CD4-positive, CD25-positive, alpha-beta regulatory T cell (primary cell): ENCODE data around the gene CCDC192. TPM values are rescaled to one million over a fixed set of nuclear protein-coding genes. Genes with fewer than 3 reads are reported as not detected.

Experiments used
- ATAC-seq, 2 donors: fragments of 150-1000 bp; cut with Tn5 transposase; one replicate each; pipeline ENCODE4 v1.10.0; 2021; ENCODE audit warnings: low read depth in 2 of 2, moderate number of reproducible peaks in 2 of 2, moderate library complexity in 1 of 2
- DNase-seq, 3 donors: peaks; one replicate each; pipeline versions ENCODE4 v3.0.0 to v3.0.0-alpha.2; 2012 to 2022; ENCODE audit warnings: mixed read lengths in 1 of 3
- H3K27ac ChIP-seq: one replicate; pipeline ENCODE4 v1.7.0; 2013; ENCODE audit warnings: mild to moderate bottlenecking, low read length; ENCODE audit not compliant: insufficient read depth, poor library complexity, severe bottlenecking
- H3K27me3 ChIP-seq: one replicate; pipeline ENCODE4 v1.7.0; 2013; ENCODE audit warnings: low read length; ENCODE audit not compliant: control insufficient read depth, insufficient read depth
- H3K36me3 ChIP-seq: one replicate; pipeline ENCODE4 v1.7.0; 2013; ENCODE audit warnings: mild to moderate bottlenecking, low read length, moderate library complexity; ENCODE audit not compliant: control insufficient read depth, insufficient read depth
- H3K4me1 ChIP-seq: 2 replicates; pipeline ENCODE4 v1.7.0; 2013; ENCODE audit warnings: mild to moderate bottlenecking, low read length; ENCODE audit not compliant: insufficient read depth, control insufficient read depth, poor library complexity, severe bottlenecking
- H3K4me3 ChIP-seq: one replicate; pipeline ENCODE4 v1.7.0; 2013; ENCODE audit warnings: low read depth, mild to moderate bottlenecking, low read length, moderate library complexity
- H3K9me3 ChIP-seq, 2 experiments: 1 replicate in 1 of 2; 2 replicates in 1 of 2; pipeline ENCODE4 v1.7.0; 2013; ENCODE audit warnings: low read length in 2 of 2, mild to moderate bottlenecking in 1 of 2, moderate library complexity in 1 of 2; ENCODE audit not compliant: control insufficient read depth in 2 of 2
- H3K27ac Mint-ChIP-seq, 3 donors: one replicate each; pipeline ENCODE4 v1.8.0; 2020 to 2022; ENCODE audit warnings: mild to moderate bottlenecking in 3 of 3, mixed read lengths in 3 of 3, moderate library complexity in 2 of 3
- H3K27me3 Mint-ChIP-seq: one replicate; pipeline ENCODE4 v1.8.0; 2022; ENCODE audit warnings: mild to moderate bottlenecking, mixed read lengths
- H3K36me3 Mint-ChIP-seq: one replicate; pipeline ENCODE4 v1.8.0; 2020; ENCODE audit warnings: mixed read lengths
- H3K4me1 Mint-ChIP-seq, 4 donors: one replicate each; pipeline ENCODE4 v1.8.0; 2020 to 2022; ENCODE audit warnings: mixed read lengths in 4 of 4, mild to moderate bottlenecking in 1 of 4
- H3K4me3 Mint-ChIP-seq, 4 donors: one replicate each; pipeline ENCODE4 v1.8.0; 2020 to 2022; ENCODE audit warnings: mild to moderate bottlenecking in 4 of 4, mixed read lengths in 4 of 4, moderate library complexity in 3 of 4
- H3K9me3 Mint-ChIP-seq, 7 donors: one replicate each; pipeline ENCODE4 v1.8.0; 2020 to 2022; ENCODE audit warnings: mixed read lengths in 7 of 7, mild to moderate bottlenecking in 3 of 7, moderate library complexity in 2 of 7
- polyA plus RNA-seq, 4 donors: library from polyadenylated mRNA; unstranded; fragments of 300-500 nt; fragmentation: Illumina TruSeq; gene quantifications; one replicate each; pipeline ENCODE4 v1.2.3, GENCODE V29; 2021
- total RNA-seq: library from RNA; stranded (reverse); gene quantifications from one replicate; pipeline ENCODE4 v1.2.3, GENCODE V29; 2022

Gene CCDC192
- total and polyA plus RNA-seq, 5 donors from 2014 or later: 0.37 TPM; not detected in 4

- Histone ChIP-seq H3K4me1 (no peaks in the 10 kb centered on the region), H3K9me3 (no peaks in the 10 kb centered on the region), H3K36me3 (peaks cover 5% of the 10 kb centered on the region), H3K27ac (no peak overlapping the region), H3K4me3 (no peak overlapping the region), H3K27me3 (no peaks in the 10 kb centered on the region)
- Mint-ChIP-seq H3K27me3 (no peaks in the 10 kb centered on the region), H3K27ac (no peak overlapping the region), H3K4me3 (no peak overlapping the region), H3K4me1 (peaks cover 0 to 3% (median 0%) of the 10 kb centered on the region in 4 donors), H3K9me3 (peaks cover 0 to 9% (median 0%) of the 10 kb centered on the region in 7 donors), H3K36me3 (peaks cover 33% of the 10 kb centered on the region)
- ATAC-seq (no peak), DNase-seq (no peak)
Measured at GRCh38 chr5:127967323-127967982, 264.3 kb downstream of the CCDC192 start.

- no peaks in the 10 kb centered on the region for H3K27me3 Mint-ChIP-seq
- peaks cover 33% of the 10 kb centered on the region for H3K36me3 Mint-ChIP-seq
- no peak overlapping the region for H3K27ac Mint-ChIP-seq
- H3K4me1 Mint-ChIP-seq: peaks cover 0 to 3% (median 0%) of the 10 kb centered on the region in 4 donors
- ATAC-seq (no peak), DNase-seq (no peak)
- H3K36me3 ChIP-seq: peaks cover 5% of the 10 kb centered on the region
- no peak overlapping the region for H3K4me3 ChIP-seq
- no peaks in the 10 kb centered on the region for H3K4me1 ChIP-seq
- H3K9me3 ChIP-seq: no peaks in the 10 kb centered on the region
- no peak overlapping the region for H3K4me3 Mint-ChIP-seq
- H3K27me3 ChIP-seq: no peaks in the 10 kb centered on the region
- H3K27ac ChIP-seq: no peak overlapping the region
- H3K9me3 Mint-ChIP-seq: peaks cover 0 to 9% (median 0%) of the 10 kb centered on the region in 7 donors
Measured at GRCh38 chr5:127967983-127968592, 264.9 kb downstream of the CCDC192 start.

GRCh38 chr5:127969002-127969401, 265.8 kb downstream of the CCDC192 start:
- peaks cover 33% of the 10 kb centered on the region for H3K36me3 Mint-ChIP-seq
- Histone ChIP-seq H3K4me3 (no peak overlapping the region), H3K9me3 (no peaks in the 10 kb centered on the region), H3K27ac (no peak overlapping the region), H3K36me3 (peaks cover 5% of the 10 kb centered on the region), H3K4me1 (no peaks in the 10 kb centered on the region), H3K27me3 (no peaks in the 10 kb centered on the region)
- ATAC-seq (no peak), DNase-seq (no peak)
- no peak overlapping the region for H3K4me3 Mint-ChIP-seq
- no peaks in the 10 kb centered on the region for H3K27me3 Mint-ChIP-seq
- no peak overlapping the region for H3K27ac Mint-ChIP-seq
- H3K4me1 Mint-ChIP-seq: peaks cover 0 to 3% (median 0%) of the 10 kb centered on the region in 4 donors
- peaks cover 0 to 9% (median 0%) of the 10 kb centered on the region in 7 donors for H3K9me3 Mint-ChIP-seq

GRCh38 chr5:127969651-127970050, 266.5 kb downstream of the CCDC192 start:
- Mint-ChIP-seq H3K27ac (no peak overlapping the region), H3K9me3 (peaks cover 0 to 8% (median 0%) of the 10 kb centered on the region in 7 donors), H3K4me1 (peaks cover 0 to 3% (median 0%) of the 10 kb centered on the region in 4 donors), H3K27me3 (no peaks in the 10 kb centered on the region), H3K4me3 (no peak overlapping the region), H3K36me3 (peaks cover 33% of the 10 kb centered on the region)
- Histone ChIP-seq H3K9me3 (no peaks in the 10 kb centered on the region), H3K36me3 (peaks cover 5% of the 10 kb centered on the region), H3K4me1 (no peaks in the 10 kb centered on the region), H3K27me3 (no peaks in the 10 kb centered on the region), H3K4me3 (no peak overlapping the region), H3K27ac (no peak overlapping the region)
- DNase-seq: no peak
- no peak for ATAC-seq

- H3K4me3 ChIP-seq: no peak overlapping the region
- no peak for DNase-seq
- H3K4me1 Mint-ChIP-seq: peaks cover 0 to 3% (median 0%) of the 10 kb centered on the region in 4 donors
- H3K36me3 Mint-ChIP-seq: peaks cover 29% of the 10 kb centered on the region
- no peak overlapping the region for H3K4me3 Mint-ChIP-seq
- H3K27me3 ChIP-seq: no peaks in the 10 kb centered on the region
- no peak overlapping the region for H3K27ac ChIP-seq
- no peaks in the 10 kb centered on the region for H3K27me3 Mint-ChIP-seq
- H3K9me3 Mint-ChIP-seq: peaks cover 0 to 5% (median 0%) of the 10 kb centered on the region in 7 donors
- H3K4me1 ChIP-seq: no peaks in the 10 kb centered on the region
- no peak for ATAC-seq
- H3K27ac Mint-ChIP-seq: no peak overlapping the region
- peaks cover 5% of the 10 kb centered on the region for H3K36me3 ChIP-seq
- H3K9me3 ChIP-seq: no peaks in the 10 kb centered on the region
Measured at GRCh38 chr5:127970081-127970480, 266.9 kb downstream of the CCDC192 start.

- Mint-ChIP-seq H3K9me3 (peaks cover 0 to 4% (median 0%) of the 10 kb centered on the region in 7 donors), H3K27me3 (no peaks in the 10 kb centered on the region), H3K4me1 (peaks cover 0 to 3% (median 0%) of the 10 kb centered on the region in 4 donors), H3K4me3 (no peak overlapping the region), H3K36me3 (peaks cover 22% of the 10 kb centered on the region), H3K27ac (no peak overlapping the region)
- Histone ChIP-seq H3K4me1 (no peaks in the 10 kb centered on the region), H3K27ac (no peak overlapping the region), H3K4me3 (no peak overlapping the region), H3K27me3 (no peaks in the 10 kb centered on the region), H3K36me3 (peaks cover 5% of the 10 kb centered on the region), H3K9me3 (no peaks in the 10 kb centered on the region)
- ATAC-seq: no peak
- DNase-seq: no peak
Measured at GRCh38 chr5:127970854-127971425, 267.7 kb downstream of the CCDC192 start.

GRCh38 chr5:127975961-127976360, 272.8 kb downstream of the CCDC192 start:
- H3K4me3 ChIP-seq: no peak overlapping the region

More at GRCh38 chr5:127975961-127976360, 272.8 kb downstream of the CCDC192 start:
- no peak overlapping the region for H3K27ac ChIP-seq
- no peaks in the 10 kb centered on the region for H3K27me3 ChIP-seq
- Mint-ChIP-seq H3K27ac (no peak overlapping the region), H3K4me3 (no peak overlapping the region), H3K4me1 (no peaks in the 10 kb centered on the region), H3K9me3 (no peaks in the 10 kb centered on the region), H3K36me3 (peaks cover 8% of the 10 kb centered on the region), H3K27me3 (no peaks in the 10 kb centered on the region)
- no peaks in the 10 kb centered on the region for H3K4me1 ChIP-seq
- ATAC-seq (no peak), DNase-seq (no peak)
- H3K36me3 ChIP-seq: no peaks in the 10 kb centered on the region
- H3K9me3 ChIP-seq: no peaks in the 10 kb centered on the region
